HepG2 (cell line): Measurements from ENCODE around the gene PROC. TPM values are rescaled to one million over a fixed set of nuclear protein-coding genes. Genes with fewer than 3 reads are reported as not detected.
A peak's percentile ranks its signal among the peaks of the same experiment; 100 is the strongest.

ENCODE experiments used
- CBX5 ChIP-seq: sonication (generic); formaldehyde crosslinking; IDR thresholded peaks from 2 replicates; pipeline ENCODE4 v1.4.0; 2020; ENCODE audit warnings: missing genetic modification reagents, borderline replicate concordance
- EEA1 ChIP-seq: sonication (generic); formaldehyde crosslinking; IDR thresholded peaks from 2 replicates; pipeline ENCODE4 v1.5.1; 2020; ENCODE audit warnings: mild to moderate bottlenecking, missing genetic modification reagents, borderline replicate concordance
- ERF ChIP-seq: IDR thresholded peaks from 2 replicates; pipeline ENCODE4 v1.6.1; 2018; ENCODE audit warnings: missing biosample characterization, missing genetic modification reagents
- GPN1 ChIP-seq: sonication (generic); formaldehyde crosslinking; IDR thresholded peaks from 2 replicates; pipeline ENCODE4 v1.5.1; 2020; ENCODE audit warnings: missing genetic modification reagents, borderline replicate concordance
- MEIS1 ChIP-seq: sonication (generic); formaldehyde crosslinking; IDR thresholded peaks from 2 replicates; pipeline ENCODE4 v1.9.0; 2021; ENCODE audit warnings: mild to moderate bottlenecking, missing genetic modification reagents, moderate library complexity, borderline replicate concordance
- MLLT10 ChIP-seq: sonication (generic); formaldehyde crosslinking; IDR thresholded peaks from 2 replicates; pipeline ENCODE4 v1.4.0; 2020; ENCODE audit warnings: missing genetic modification reagents
- NBN ChIP-seq: fragments of 450-650 bp; conservative IDR thresholded peaks from 2 replicates; pipeline ENCODE4 v1.6.1; 2017
- NFRKB ChIP-seq: fragments of 450-650 bp; IDR thresholded peaks from 2 replicates; pipeline ENCODE4 v1.6.1; 2017
- PTBP1 ChIP-seq: fragments of 200-400 bp; formaldehyde crosslinking; IDR thresholded peaks from 2 replicates; pipeline ENCODE4 v1.6.1; 2018; ENCODE audit warnings: low read length, low read depth; ENCODE audit not compliant: poor library complexity, severe bottlenecking
- REL ChIP-seq: sonication (generic); formaldehyde crosslinking; conservative IDR thresholded peaks from 2 replicates; pipeline ENCODE4 v1.8.0; 2022; ENCODE audit warnings: mild to moderate bottlenecking, missing genetic modification reagents, moderate library complexity
- SAP130 ChIP-seq: IDR thresholded peaks from 2 replicates; pipeline ENCODE4 v1.6.1; 2016; ENCODE audit warnings: low read depth
- SP1 ChIP-seq, 2 experiments: fragments of 450-650 bp in 1 of 2; sonication (generic) in 1 of 2; formaldehyde crosslinking in 1 of 2; IDR thresholded peaks; 2 replicates each; pipeline versions ENCODE4 v1.4.0 to v1.6.1; 2016 to 2020; ENCODE audit warnings: missing genetic modification reagents in 1 of 2
- ZNF383 ChIP-seq: sonication (generic); formaldehyde crosslinking; IDR thresholded peaks from 2 replicates; pipeline ENCODE4 v1.4.0; 2020; ENCODE audit warnings: missing genetic modification reagents, mild to moderate bottlenecking, borderline replicate concordance
- ZNF569 ChIP-seq: sonication (generic); formaldehyde crosslinking; IDR thresholded peaks from 2 replicates; pipeline ENCODE4 v1.5.0; 2020; ENCODE audit warnings: mild to moderate bottlenecking, missing genetic modification reagents, moderate library complexity, borderline replicate concordance
- ZNF629 ChIP-seq: sonication (generic); formaldehyde crosslinking; conservative IDR thresholded peaks from 2 replicates; pipeline ENCODE4 v1.5.0; 2020; ENCODE audit warnings: missing genetic modification reagents
- ZNF7 ChIP-seq: IDR thresholded peaks from 2 replicates; pipeline ENCODE4 v1.6.1; 2016; ENCODE audit warnings: missing biosample characterization, missing genetic modification reagents
- polyA plus RNA-seq, 8 experiments: library from polyadenylated mRNA; depleted of rRNA in 3 of 8; stranded (reverse) in 7 of 8; unstranded in 1 of 8; fragments of >200 nt; fragmentation: Illumina TruSeq in 4 of 8; extraction: Trizol in 4 of 8; gene quantifications; 2 replicates each; pipeline versions ENCODE4 v1.2.1 to v1.2.3, GENCODE V29; 2011 to 2016; ENCODE audit warnings: low read depth in 4 of 8, missing spikeins in 1 of 8, mixed read lengths in 1 of 8; ENCODE audit not compliant: insufficient read depth in 1 of 8
- total RNA-seq, 5 experiments: library from RNA; depleted of rRNA; stranded (reverse); fragments of >200 nt; fragmentation: Illumina TruSeq; extraction: Trizol; gene quantifications; 2 replicates each; pipeline ENCODE4 v1.2.3, GENCODE V29; 2016; ENCODE audit warnings: low read depth in 1 of 5
- TF ChIP-seq, protein P1 (sequence below): fragments of 450-650 bp; IDR thresholded peaks from 2 replicates; pipeline ENCODE4 v1.6.1; 2017; ENCODE audit warnings: mild to moderate bottlenecking
- TF ChIP-seq, protein P2 (sequence below): sonication (generic); formaldehyde crosslinking; IDR thresholded peaks from 2 replicates; pipeline ENCODE4 v1.4.0; 2020; ENCODE audit warnings: missing genetic modification reagents
- TF ChIP-seq, protein P3 (sequence below): sonication (generic); formaldehyde crosslinking; IDR thresholded peaks from 2 replicates; pipeline ENCODE4 v1.5.0; 2020; ENCODE audit warnings: mild to moderate bottlenecking, missing genetic modification reagents

Gene PROC
- total and polyA plus RNA-seq, 2 of the 13 experiments (the other 11 are each of a cell fraction or from before 2014, with no cell fraction given) = 134 to 185 TPM

DNA sequence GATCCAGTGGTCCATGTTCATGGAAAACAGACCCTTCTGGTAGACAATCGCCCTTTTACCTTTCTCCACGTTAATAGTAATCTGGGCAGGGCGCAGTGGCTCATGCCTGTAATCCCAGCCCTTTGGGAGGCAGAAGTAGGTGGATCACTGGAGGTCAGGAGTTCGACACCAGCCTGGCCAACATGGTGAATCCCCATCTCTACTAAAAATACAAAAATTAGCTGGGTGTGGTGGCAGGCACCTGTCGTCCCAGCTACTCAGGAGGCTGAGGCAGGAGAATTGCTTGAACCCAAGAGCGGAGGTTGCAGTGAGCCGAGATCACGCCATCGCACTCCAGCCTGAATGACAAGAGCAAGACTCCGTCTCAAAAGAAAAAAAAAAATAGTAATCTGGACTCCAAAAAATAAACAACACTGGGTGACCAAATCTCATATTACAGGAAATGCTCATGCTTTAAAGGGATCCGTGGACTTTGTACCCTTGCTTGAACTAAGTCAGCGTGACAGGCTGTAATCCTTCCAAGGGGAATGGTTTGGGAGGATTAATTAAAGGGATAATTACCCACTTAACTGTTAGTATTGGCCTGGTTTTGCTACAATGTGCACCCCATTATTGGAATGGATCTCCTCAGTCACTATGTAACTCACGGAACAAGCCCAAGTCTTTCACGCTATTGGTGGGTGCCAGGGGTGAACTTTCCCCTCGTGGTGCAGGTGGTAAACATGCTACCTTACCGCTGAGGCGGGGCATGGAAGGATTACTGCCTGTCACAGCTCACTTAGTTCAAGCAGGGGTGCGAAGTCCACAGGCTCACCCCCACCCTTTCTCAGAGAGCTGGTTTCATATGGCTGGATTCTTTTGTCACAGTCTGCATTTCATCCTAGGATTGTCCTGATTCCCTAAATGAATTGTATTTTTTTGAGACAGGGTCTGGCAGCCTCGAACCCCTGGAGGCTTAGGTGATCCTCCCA is 36.7 kb downstream of the PROC start (continued):
- TF ChIP-seq MEIS1 (CRISPR knock-in tag) = peak; percentile 99
- TF ChIP-seq ZNF629 (CRISPR knock-in tag) = peak; percentile 9
- TF ChIP-seq NFRKB = no peak
- TF ChIP-seq SP1 (IDR thresholded peaks at IDR 0.05) = no peak
- TF ChIP-seq SP1 (CRISPR knock-in tag; IDR thresholded peaks at IDR 0.05) = 0 out of 2 replicates have a peak, but pooled peaks have one; percentile 19
- TF ChIP-seq, protein P1, sequence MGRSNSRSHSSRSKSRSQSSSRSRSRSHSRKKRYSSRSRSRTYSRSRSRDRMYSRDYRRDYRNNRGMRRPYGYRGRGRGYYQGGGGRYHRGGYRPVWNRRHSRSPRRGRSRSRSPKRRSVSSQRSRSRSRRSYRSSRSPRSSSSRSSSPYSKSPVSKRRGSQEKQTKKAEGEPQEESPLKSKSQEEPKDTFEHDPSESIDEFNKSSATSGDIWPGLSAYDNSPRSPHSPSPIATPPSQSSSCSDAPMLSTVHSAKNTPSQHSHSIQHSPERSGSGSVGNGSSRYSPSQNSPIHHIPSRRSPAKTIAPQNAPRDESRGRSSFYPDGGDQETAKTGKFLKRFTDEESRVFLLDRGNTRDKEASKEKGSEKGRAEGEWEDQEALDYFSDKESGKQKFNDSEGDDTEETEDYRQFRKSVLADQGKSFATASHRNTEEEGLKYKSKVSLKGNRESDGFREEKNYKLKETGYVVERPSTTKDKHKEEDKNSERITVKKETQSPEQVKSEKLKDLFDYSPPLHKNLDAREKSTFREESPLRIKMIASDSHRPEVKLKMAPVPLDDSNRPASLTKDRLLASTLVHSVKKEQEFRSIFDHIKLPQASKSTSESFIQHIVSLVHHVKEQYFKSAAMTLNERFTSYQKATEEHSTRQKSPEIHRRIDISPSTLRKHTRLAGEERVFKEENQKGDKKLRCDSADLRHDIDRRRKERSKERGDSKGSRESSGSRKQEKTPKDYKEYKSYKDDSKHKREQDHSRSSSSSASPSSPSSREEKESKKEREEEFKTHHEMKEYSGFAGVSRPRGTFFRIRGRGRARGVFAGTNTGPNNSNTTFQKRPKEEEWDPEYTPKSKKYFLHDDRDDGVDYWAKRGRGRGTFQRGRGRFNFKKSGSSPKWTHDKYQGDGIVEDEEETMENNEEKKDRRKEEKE = no peak
- TF ChIP-seq GPN1 = no peak
- TF ChIP-seq PTBP1 = no peak
- no peak; the same call in 1 of the 2 replicates for TF ChIP-seq ZNF7 (CRISPR knock-in tag)
- peak; percentile 94 for TF ChIP-seq SAP130 (CRISPR knock-in tag)
- no peak for TF ChIP-seq EEA1 (CRISPR knock-in tag)
- peak; percentile 95; the same call in 1 of the 2 replicates for TF ChIP-seq ERF (CRISPR knock-in tag)
- TF ChIP-seq NBN = no peak
- TF ChIP-seq, protein P2, sequence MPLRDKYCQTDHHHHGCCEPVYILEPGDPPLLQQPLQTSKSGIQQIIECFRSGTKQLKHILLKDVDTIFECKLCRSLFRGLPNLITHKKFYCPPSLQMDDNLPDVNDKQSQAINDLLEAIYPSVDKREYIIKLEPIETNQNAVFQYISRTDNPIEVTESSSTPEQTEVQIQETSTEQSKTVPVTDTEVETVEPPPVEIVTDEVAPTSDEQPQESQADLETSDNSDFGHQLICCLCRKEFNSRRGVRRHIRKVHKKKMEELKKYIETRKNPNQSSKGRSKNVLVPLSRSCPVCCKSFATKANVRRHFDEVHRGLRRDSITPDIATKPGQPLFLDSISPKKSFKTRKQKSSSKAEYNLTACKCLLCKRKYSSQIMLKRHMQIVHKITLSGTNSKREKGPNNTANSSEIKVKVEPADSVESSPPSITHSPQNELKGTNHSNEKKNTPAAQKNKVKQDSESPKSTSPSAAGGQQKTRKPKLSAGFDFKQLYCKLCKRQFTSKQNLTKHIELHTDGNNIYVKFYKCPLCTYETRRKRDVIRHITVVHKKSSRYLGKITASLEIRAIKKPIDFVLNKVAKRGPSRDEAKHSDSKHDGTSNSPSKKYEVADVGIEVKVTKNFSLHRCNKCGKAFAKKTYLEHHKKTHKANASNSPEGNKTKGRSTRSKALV (CRISPR knock-in tag) = peak; percentile 64; the same call in 1 of the 2 replicates
- no peak for TF ChIP-seq MLLT10 (CRISPR knock-in tag)
- TF ChIP-seq ZNF569 (CRISPR knock-in tag) = peak; percentile 47; the same call in 1 of the 2 replicates
- TF ChIP-seq, protein P3, sequence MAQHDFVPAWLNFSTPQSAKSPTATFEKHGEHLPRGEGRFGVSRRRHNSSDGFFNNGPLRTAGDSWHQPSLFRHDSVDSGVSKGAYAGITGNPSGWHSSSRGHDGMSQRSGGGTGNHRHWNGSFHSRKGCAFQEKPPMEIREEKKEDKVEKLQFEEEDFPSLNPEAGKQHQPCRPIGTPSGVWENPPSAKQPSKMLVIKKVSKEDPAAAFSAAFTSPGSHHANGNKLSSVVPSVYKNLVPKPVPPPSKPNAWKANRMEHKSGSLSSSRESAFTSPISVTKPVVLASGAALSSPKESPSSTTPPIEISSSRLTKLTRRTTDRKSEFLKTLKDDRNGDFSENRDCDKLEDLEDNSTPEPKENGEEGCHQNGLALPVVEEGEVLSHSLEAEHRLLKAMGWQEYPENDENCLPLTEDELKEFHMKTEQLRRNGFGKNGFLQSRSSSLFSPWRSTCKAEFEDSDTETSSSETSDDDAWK (CRISPR knock-in tag) = no peak
- TF ChIP-seq ZNF383 = 0 out of 2 replicates have a peak, but pooled peaks have one; percentile 97
- TF ChIP-seq REL (CRISPR knock-in tag) = no peak
- TF ChIP-seq CBX5 (CRISPR knock-in tag) = peak; percentile 95
